ENCODE measurements around the gene ARHGEF38.
A peak's percentile ranks its signal among the peaks of the same experiment; 100 is the strongest.
"Not testable (repeated sequence)": the region's sequence is repeated elsewhere in the genome, so short reads cannot be mapped to it uniquely, and the experiment has no call there.

Gene ARHGEF38

DNA sequence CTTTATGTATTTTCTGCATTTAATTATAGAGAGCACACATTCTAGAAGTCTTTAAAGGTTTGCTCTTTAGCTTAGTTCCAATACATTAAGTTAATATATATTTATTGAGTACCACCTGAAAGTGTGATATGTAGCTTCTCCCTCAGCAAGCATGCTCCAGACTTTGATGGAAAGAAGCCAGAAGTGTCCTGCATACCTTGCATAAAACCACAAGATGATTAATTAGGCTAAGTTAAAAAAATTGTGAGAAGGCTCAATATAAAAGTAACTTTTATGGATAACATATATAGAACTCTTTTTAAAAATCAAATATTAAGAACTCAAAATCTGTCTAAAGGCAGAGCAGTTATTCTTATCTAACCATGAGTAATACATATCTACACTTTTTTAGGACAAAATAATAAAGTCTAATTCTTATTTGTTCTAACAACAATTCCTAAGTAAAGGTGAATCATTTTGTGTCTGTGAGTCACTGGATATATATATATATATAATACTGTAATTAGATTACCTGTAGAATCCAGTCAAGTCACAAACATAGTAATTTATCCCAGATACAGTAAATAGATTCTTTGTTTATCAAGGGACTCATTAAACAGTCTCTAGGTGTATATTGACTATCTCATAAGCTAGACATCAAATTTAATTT is 104.8 kb downstream of the ARHGEF38 start:
- no peak for DNase-seq (ENCODE audit: low read depth)

DNA sequence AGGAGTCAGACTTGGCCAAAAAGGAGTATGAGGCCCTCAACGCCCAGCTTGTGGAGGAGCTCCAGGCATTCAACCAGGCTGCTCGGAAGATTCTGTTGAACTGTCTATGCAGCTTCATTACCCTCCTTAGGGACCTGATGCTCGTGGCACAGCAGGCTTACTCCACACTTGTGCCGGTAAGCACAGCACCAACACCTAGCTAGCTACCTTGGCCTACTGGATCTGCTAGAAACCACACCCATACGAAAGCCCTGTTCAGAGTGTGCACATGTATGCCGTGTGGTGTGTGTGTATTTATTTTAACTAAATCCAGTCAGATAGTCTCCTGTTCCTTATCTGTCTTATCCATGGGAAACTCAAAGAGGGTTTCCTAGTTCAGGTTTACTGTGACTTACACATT is 106.8 kb downstream of the ARHGEF38 start:
- DNase-seq (ENCODE audit: low read depth) = no peak

DNA sequence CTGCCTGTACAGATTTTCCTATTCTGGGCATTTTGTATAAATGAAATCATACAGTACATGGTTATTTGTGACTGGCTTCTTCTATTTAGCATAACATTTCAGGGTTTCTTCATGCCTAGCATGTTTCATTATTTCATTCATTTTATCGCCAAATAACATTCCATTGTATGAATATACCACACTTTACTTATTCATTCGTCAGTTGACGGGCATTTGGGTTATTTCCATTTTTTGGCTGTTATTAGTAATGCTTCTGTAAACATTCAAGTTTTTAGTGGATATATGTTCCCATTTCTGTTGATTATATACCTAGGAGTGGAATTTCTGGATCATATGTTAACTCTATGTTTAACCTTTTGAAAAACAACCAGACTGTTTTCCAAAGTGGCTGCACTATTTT is 108.6 kb downstream of the ARHGEF38 start:
- no peak for DNase-seq (ENCODE audit: low read depth)

DNA sequence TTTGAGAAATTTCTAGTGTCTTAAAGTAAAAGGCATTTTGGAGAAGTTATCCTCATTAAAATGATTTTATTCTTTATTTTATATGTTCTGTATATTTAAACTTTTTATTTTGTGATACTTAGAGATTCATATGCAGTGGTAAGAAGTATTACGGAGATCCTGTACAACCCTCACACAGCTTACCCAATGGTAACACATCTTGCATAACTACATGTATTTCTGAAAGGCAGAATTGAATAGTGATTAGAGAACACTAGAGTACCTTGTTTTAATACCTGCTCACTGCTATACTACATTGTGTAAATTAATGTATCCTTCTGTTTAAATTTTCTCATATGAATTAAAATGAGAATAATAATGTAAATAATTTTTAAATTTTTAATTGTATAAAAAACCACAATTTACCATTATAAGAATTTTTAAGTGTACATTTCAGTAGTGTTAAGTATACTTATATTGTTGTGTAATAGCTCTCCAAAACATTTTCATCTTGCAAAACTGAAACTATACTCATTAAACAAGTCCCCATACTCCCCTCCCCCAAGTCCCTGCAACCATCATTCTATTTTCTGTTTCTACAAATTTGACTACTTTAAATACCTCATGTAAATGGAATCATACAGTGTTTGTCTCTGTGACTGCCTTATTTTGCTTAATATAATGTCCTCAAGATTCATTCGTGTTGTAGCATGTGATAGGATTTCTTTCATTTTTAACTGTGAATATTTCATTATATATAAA is 110.7 kb downstream of the ARHGEF38 start:
- DNase-seq (ENCODE audit: low read depth) = no peak

DNA sequence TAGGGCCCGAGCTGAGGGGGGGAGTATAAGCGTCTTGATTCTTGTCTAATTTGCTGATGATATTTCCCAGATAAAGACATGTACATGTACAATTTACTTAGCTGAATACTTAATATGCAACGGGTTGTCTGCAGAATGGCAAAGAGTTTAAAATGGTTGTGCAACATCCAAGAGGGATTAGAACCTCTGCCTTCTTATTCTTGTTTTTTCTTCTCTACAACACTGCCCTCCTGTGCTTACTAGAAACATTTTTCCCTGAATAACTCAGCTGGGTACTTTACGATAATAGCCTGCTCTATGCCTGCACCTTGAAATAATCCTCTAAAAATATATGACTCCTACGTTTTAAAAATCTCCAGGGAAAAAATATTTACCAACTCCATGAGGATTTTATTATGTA is 114.3 kb downstream of the ARHGEF38 start:
- no peak for DNase-seq (ENCODE audit: low read depth)

DNA sequence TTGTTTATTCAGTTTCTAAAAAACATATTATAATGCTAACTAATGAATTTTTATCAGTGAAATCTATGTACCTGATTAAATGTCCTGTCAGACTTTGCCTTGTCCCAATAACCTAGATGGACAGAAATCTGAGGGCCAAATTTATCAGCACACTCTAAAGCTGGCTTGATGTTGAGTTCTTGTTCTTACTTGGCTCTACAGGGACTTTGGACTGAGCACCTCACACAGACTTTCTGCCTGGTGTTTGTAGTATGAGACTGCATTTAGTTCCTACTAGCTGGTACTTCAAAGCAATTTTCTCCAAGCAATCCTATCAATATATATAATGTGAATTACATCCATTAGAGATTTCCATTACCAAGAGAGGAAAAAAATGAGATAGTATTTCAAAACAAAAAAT is 118.3 kb downstream of the ARHGEF38 start:
- DNase-seq (ENCODE audit: low read depth) = no peak

DNA sequence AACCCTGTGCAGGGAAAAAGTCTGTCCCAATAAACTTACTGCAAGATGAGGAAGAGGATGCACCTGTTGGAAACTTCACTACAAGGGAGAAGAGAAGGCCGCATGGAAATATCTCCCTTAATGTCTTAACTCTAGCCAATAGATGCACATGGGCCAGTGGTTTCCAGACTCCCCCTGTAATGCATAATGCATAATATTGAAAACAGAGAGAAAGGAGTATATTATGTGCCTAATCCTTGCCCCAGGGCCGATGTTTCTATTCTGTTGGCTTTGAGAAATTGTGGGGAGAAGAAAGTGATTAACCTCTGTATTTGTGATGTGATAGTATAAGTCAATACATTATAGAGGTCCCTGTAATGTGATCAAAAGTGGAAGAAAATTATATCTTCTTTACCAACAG is 118.9 kb downstream of the ARHGEF38 start:
- no peak for DNase-seq (ENCODE audit: low read depth)

DNA sequence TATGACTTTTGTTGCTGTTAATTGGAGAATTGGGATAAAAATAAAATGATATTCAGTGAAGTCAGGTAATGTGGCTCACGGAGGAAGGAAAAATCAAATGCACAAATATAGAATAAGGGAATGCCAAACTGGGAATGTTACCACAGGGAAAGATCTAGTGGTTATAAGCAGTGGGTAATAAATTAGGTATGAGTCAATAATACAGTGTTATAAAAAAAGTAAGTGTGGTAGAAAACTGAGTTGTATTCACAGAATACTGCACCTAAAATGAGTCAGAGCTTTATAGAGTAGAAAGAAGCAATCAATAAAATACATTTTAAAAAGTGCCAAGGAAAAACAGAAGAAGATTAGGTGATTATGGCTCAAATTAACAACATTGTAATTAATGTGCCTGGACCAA is 121.6 kb downstream of the ARHGEF38 start:
- DNase-seq (ENCODE audit: low read depth) = no peak

DNA sequence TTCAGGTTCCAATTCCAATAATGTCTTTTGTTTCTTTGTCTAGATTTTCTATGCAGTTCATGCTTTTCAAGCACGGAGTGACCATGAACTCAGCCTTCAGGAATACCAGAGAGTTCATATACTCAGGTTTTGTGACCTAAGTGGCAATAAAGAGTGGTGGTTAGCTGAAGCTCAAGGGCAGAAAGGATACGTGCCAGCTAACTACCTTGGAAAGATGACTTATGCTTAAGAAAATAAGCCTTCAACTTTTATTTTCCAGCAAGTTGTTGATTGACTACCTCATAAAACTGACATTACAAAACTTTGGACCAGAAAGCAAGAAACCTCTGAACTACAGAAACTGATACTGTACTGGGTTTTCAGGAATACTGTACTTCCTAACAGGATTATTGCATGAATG is 125.3 kb downstream of the ARHGEF38 start:
- DNase-seq (ENCODE audit: low read depth) = no peak

DNA sequence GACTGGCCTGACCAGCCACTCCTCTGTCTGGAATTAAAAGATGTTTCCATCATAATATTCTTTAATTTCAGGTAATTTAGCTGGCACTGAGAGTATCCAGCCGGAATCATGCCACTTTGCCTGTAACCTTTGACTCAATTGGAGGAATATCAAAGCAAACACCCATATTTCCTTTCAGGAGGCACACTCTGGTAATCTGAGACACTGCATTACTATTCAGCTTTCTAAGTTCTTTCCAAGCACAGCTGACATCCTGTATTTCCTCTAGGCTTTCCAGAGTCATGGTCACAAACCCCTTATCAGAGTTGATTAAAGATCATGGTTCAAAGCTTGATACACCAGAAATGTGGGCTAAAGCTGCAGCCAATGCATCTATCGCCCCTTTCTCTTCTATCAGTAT is 126.8 kb downstream of the ARHGEF38 start:
- no peak for DNase-seq (ENCODE audit: low read depth)

DNA sequence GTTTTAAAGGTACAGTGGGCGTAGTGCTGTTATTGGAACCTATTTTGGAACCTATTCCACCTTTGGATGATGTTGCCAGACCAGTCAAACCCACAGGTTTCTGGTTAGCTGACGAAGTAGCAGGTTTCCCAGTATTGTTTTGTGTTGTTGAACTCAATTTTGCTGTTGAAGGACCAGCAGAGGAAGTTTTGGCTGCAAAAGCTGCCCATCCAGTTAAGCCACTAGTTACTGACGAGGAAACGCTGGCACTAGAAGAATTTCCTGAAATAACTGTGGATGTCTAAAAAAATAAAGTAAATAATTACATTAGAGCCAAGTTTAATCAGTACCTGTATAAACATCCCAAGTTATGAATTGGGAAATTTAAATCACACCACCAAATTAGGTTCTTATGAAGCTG is 130.6 kb downstream of the ARHGEF38 start:
- DNase-seq (ENCODE audit: low read depth) = no peak

DNA sequence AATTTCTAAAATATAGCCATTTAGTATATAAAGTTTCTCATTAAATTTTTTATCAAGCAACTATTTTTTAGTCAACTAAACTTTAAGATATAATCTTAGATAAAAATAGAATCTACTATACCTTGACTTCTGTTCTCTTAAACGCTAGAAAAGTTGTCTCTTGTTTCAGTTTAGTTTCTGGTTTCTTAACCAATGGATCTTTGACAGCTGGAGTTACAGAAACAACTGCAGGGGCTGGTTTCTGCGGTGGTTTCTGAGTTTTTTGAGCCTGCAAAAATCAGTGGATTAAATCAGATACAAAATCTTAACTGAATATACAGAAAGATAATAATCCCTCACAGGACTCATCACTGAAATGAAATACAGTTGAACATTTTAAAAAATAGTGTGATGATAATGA is 134.2 kb downstream of the ARHGEF38 start:
- DNase-seq (ENCODE audit: low read depth) = no peak

DNA sequence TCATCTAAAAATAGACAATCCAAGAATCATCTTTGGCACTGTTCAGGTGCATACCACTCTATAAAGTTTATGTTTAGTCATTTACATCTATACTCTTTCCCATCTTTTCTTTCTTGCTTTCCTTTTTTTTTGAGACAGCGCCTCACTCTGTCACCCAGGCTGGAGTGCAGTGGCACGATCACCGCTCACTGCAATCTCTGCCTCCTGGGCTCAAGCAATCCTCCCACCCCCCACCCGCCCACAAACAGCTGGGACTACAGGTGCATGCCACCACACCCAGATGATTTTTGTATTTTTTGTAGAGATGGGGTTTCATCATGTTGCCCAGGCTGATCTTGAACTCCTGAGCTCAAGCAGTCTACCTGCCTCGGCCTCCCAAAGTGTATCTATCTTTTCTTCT is 142.4 kb downstream of the ARHGEF38 start:
- DNase-seq (ENCODE audit: low read depth) = not testable (repeated sequence)

DNA sequence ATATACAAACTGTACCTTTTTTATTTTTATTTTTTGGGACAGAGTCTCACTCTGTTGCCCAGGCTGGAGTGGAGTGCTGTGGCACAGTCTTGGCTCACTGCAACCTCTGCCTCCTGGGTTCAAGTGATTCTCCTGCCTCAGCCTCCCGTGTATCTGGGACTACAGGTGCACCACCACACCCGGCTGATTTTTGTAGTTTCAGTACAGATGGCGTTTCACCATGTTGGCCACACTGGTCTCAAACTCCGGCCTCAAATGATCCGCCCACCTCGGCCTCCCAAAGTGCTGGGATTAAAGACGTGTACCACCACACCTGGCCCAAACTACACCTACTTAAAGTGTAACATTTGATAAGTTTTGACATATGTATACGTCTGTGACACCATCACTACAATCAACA is 143.4 kb downstream of the ARHGEF38 start:
- not testable (repeated sequence) for DNase-seq (ENCODE audit: low read depth)

DNA sequence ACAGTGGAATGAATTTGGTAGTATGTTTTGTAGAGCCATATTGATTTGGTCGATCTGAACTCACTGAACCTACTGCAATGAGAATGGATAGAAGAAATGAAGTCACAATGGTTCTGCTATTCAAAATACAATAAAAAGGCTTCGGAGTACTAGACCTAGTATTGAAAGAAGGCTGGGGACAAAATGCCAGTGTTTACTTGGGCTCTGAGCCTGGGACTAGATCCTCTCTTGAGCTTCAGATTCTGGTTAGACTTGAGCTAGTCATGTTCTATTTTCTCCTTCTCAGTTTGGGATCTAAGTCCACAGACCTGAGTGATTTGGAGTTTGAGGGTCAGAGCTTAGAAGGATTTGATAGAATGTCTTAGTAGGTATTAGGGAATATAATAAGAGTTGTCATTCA is 146.2 kb downstream of the ARHGEF38 start:
- no peak for DNase-seq (ENCODE audit: low read depth)

DNA sequence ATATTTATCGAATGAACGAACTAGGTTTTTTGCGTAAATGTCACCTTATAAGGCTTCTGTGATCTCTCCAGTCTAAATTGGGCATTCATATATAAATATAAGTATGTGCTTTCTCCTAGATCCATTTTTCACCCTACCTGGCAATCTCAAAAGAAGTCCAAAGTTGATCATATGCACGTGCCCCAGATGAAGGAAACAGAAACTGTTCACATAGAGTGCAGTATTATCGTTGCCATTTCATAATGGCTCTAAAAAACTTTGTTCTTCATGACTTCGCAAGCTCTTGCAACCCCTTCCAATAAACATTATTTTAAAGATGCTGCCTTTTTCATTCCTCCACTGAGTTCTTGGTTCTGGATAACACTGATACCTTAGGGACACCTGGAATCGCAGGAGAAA is 155.4 kb downstream of the ARHGEF38 start:
- DNase-seq (ENCODE audit: low read depth) = no peak

DNA sequence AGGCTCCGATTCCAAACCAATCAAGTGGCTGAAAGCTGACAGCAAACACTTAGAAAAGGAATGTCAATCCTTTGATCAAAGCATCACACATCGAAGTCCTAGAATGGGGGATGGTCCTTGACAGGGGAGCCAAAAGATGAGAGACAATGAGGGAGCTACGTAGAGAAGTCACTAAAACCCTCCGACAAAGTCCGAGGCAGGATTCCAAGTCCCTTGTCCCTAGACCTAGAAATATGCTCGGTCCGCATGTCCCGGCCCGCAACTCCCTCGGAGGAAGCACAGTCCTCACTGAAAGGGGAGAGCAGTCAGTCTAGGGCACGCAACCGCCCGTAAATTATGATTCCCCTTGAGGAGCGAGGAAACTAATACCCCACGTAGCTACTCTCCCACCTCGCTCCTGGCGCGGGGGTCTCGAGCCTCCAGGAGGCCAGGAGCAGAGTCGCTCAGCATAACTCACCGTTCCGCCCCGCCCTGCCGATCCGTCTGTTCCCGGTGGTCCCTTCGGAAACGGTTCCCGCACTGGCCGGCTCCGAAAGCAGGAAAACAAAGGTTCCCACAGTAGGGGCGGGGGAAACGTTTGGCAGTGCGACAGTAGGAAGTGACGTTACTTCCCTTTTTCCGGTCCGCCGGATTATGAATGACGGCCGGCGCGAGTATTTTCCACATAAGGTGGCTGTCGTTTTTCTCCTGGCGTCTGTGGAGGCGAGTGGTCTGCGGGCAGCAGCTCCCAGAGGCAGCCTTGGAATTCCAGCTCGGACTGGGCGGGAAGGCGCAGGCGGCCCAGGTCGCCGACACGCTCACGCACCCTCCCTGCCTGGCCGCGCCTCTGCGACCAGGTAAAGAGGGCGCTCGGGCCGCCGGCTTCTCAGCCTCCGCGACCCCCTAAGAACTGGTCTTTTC is 156.0 kb downstream of the ARHGEF38 start, which contains the start of the genes GSTCD and INTS12:
Gene GSTCD (plus strand): TSS at position 604 of the 900 bp plus-strand sequence. CDS start 8,830 bp downstream, outside the sequence.
Gene INTS12 (minus strand): TSS at position 509 of the 900 bp plus-strand sequence. CDS start 8,684 bp downstream, outside the sequence.
- peak; percentile 70 for DNase-seq (ENCODE audit: low read depth)

DNA sequence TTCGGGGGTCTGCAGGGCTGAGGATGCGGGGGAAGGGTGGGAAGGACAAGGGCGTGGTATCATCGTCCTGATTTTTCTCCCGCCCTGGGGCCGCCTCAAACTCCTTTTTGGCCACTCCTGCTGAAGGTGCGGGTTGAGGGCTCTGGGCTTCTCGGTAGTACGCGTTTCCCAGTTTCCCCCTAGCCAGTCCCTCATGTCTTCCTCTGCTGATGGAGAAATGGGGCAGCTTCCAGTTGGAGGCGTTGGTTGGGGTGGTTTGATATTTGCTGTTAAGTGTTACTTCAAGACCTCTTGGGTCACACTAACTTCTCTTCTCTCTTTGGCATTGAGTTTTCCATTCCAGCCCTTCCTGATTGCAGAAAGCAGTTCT is 156.6 kb downstream of the ARHGEF38 start:
- DNase-seq (ENCODE audit: low read depth) = no peak

DNA sequence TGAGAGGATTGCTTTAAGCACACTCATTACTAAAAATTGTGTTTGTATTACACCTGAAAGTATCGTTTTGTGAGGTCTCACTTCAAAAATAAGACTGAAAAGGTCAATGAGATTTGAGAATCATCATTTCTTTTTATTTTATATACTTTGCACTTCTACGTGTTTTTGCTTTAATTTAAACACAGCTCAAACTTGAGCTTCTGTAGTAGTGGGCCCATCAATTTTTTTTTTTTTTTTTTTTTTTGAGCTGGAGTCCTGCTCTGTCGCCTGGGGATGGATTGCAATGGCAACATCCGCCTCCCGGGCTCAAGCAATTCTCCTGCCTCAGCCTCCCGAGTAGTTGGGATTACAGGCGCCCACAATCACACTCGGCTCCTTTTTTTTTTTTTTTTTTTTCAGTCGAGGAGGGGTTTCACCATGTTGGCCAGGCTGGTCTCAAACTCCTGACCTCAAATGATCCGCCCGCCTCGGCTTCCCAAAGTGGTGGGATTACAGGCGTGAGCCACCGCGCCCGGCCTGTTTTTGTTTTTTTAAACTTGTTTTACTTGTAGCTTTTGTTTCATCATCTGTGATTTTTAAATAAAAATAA is 157.7 kb downstream of the ARHGEF38 start:
- DNase-seq (ENCODE audit: low read depth) = no peak

DNA sequence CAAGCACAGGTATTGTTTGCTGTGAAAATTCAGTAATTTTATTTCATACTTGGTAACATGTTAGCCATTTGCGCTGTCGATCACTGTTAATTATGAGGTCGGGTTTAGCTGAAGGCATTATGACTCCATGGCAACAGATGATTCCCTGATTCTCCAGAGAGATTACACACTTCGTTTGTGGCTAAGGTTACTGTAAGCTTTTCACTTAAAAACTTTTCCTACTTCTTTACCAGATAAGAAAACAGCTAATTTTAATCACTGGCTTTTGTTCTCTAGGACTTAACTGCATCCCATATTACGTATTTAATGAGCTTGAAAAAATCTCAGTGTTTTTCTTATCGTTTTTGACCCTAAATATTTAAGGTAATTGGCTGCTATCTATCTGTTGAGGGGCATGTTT is 158.3 kb downstream of the ARHGEF38 start:
- DNase-seq (ENCODE audit: low read depth) = no peak

DNA sequence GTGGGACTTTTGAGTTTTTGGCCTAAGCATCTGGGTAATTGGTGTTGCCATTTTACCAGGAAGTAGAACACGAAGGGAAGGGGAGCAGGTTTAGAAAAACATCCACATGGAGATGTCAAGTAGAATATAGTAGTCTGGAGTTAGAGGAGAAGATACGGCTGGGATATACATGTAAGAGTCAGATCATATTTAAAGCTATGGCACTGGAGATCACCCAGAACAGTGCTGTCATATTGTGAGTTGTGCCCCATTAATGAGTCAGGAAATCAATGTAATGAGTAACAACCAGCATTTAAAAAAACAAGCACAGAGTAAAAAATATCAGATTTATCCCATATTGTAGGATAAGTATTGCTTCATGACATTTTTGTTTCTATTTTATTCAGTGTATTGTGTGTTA is 160.3 kb downstream of the ARHGEF38 start:
- DNase-seq (ENCODE audit: low read depth) = no peak

DNA sequence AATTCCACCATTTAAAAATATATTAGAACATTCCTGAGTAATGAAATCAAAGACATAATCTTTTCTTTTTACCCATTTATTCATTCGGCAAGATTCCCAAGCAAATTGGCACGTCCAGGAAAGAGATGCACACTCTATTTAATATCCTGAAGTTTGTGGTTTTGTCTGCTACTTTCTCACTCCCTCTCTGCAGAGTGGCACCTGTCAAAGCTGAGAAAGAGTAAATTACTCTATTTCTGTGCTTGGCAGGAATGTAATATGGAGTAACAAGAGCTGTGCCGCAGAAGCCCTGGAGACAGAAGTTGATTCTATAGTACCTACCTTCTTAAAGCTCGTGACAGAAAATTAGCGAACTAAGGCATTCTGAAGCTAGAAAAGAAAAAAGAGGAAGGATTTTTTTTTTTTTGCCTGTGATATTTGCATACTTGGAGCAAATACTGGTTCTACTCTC is 161.7 kb downstream of the ARHGEF38 start:
- no peak for DNase-seq (ENCODE audit: low read depth)
